ENCODE measurements around the gene IL17B.

The IL17B gene

GRCh38 chr5:149357370-149358293, 21.5 kb downstream of the IL17B start, which contains the start of gene PCYOX1L:
Gene PCYOX1L (plus strand): TSS chr5:149358046. CDS start chr5:149358069, 23 bp downstream.
- DNase-seq (ENCODE audit: low spot score) = peak; percentile 87

- DNase-seq (ENCODE audit: low spot score) = no peak
Observed at GRCh38 chr5:149356391-149356790, 22.7 kb downstream of the IL17B start.

- DNase-seq (ENCODE audit: low spot score) = no peak
Observed at GRCh38 chr5:149355688-149356087, 23.4 kb downstream of the IL17B start.

GRCh38 chr5:149353911-149354310, 25.2 kb downstream of the IL17B start:
- DNase-seq (ENCODE audit: low spot score) = no peak

- no peak for DNase-seq (ENCODE audit: low spot score)
Observed at GRCh38 chr5:149352169-149352568, 26.9 kb downstream of the IL17B start.

- no peak for DNase-seq (ENCODE audit: low spot score)
Observed at GRCh38 chr5:149349382-149349781, 29.7 kb downstream of the IL17B start.

GRCh38 chr5:149348518-149348917, 30.6 kb downstream of the IL17B start:
- DNase-seq (ENCODE audit: low spot score) = no peak

- DNase-seq (ENCODE audit: low spot score) = no peak
Observed at GRCh38 chr5:149345892-149346222, 33.2 kb downstream of the IL17B start.

- DNase-seq (ENCODE audit: low spot score) = peak; percentile 97
Observed at GRCh38 chr5:149345147-149345891, 33.8 kb downstream of the IL17B start, which contains the start of gene GRPEL2. Gene GRPEL2 (plus strand): TSS chr5:149345499. CDS start chr5:149345540, 41 bp downstream.

GRCh38 chr5:149344151-149344550, 34.9 kb downstream of the IL17B start:
- DNase-seq (ENCODE audit: low spot score) = no peak

- no peak for DNase-seq (ENCODE audit: low spot score)
Observed at GRCh38 chr5:149341876-149342275, 37.2 kb downstream of the IL17B start.

- no peak for DNase-seq (ENCODE audit: low spot score)
Observed at GRCh38 chr5:149340920-149341319, 38.2 kb downstream of the IL17B start.

GRCh38 chr5:149338364-149338763, 40.7 kb downstream of the IL17B start:
- no peak for DNase-seq (ENCODE audit: low spot score)

- DNase-seq (ENCODE audit: low spot score) = no peak
Observed at GRCh38 chr5:149337736-149338135, 41.4 kb downstream of the IL17B start.

- no peak for DNase-seq (ENCODE audit: low spot score)
Observed at GRCh38 chr5:149333711-149334443, 45.2 kb downstream of the IL17B start.

- DNase-seq (ENCODE audit: low spot score) = no peak
Observed at GRCh38 chr5:149328177-149328576, 50.9 kb downstream of the IL17B start.

GRCh38 chr5:149326611-149327010, 52.5 kb downstream of the IL17B start:
- DNase-seq (ENCODE audit: low spot score) = no peak

- DNase-seq (ENCODE audit: low spot score) = no peak
Observed at GRCh38 chr5:149325894-149326293, 53.2 kb downstream of the IL17B start.

- no peak for DNase-seq (ENCODE audit: low spot score)
Observed at GRCh38 chr5:149325166-149325735, 53.8 kb downstream of the IL17B start.

- DNase-seq (ENCODE audit: low spot score) = no peak
Observed at GRCh38 chr5:149324641-149325040, 54.5 kb downstream of the IL17B start.

Data from COLO829 (cell line).